ENCODE results near the gene NOS2. TPM values are rescaled to one million over a fixed set of nuclear protein-coding genes. Genes with fewer than 3 reads are reported as not detected.
A peak's percentile ranks its signal among the peaks of the same experiment; 100 is the strongest.
"Not testable (repeated sequence)": the region's sequence is repeated elsewhere in the genome, so short reads cannot be mapped to it uniquely, and the experiment has no call there.

NOS2 gene
- total RNA-seq, 1 experiment from 2014 or later = 0.67 TPM

DNA sequence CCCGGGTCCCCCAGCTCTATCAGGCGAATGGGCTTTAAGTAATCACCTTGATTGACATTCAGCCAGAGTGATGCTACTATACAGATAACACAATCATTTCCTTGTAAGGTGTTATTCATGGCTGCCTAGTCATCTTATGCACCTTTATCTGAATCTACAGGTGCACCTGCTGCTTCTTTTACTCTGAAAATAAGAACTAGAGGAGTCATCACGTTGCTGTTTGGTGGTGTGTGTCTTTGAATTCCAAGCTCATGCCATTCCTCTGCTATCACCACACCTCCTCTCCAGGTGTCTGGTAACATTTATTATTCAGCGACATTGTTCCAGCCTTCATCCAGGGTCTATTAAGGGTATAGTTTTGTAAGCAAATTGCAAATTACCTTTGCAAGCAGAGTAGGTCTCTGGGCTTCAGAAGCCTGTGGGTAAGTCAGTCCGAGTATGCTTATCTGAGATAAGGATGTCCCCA lies 51.9 kb downstream of the NOS2 start:
- intact Hi-C loops (cut with micrococcal nuclease; ENCODE audit: unreplicated experiment) = no loop called here
- POLR2A ChIA-PET (ENCODE audit: low non-redundant PET) = no interaction called here
- no peaks in the 10 kb centered on the region for H3K36me3 ChIP-seq (ENCODE audit: insufficient read depth, low read length, poor library complexity, severe bottlenecking)
- H3K27ac ChIP-seq (ENCODE audit: low read depth, low read length, poor library complexity, severe bottlenecking) = no peak overlapping the region
- CTCF ChIA-PET = no interaction called here
- no peaks in the 10 kb centered on the region for H3K27me3 ChIP-seq (replicated peaks; ENCODE audit: insufficient read depth, low read depth, low read length, poor library complexity)
- no peak for DNase-seq (ENCODE audit: low spot score)
- TF ChIP-seq, protein P1, sequence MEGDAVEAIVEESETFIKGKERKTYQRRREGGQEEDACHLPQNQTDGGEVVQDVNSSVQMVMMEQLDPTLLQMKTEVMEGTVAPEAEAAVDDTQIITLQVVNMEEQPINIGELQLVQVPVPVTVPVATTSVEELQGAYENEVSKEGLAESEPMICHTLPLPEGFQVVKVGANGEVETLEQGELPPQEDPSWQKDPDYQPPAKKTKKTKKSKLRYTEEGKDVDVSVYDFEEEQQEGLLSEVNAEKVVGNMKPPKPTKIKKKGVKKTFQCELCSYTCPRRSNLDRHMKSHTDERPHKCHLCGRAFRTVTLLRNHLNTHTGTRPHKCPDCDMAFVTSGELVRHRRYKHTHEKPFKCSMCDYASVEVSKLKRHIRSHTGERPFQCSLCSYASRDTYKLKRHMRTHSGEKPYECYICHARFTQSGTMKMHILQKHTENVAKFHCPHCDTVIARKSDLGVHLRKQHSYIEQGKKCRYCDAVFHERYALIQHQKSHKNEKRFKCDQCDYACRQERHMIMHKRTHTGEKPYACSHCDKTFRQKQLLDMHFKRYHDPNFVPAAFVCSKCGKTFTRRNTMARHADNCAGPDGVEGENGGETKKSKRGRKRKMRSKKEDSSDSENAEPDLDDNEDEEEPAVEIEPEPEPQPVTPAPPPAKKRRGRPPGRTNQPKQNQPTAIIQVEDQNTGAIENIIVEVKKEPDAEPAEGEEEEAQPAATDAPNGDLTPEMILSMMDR (conservative IDR thresholded peaks at IDR 0.05; ENCODE audit: low read depth, low read length) = no peak; the same call in 1 of the 2 replicates
- no peak for TF ChIP-seq EZH2 (IDR thresholded peaks at IDR 0.05; ENCODE audit: borderline replicate concordance, low read depth, low read length, poor library complexity, severe bottlenecking)
- BruUV-seq (replicated peaks) = no TSS peak
- no peak overlapping the region for H3K4me3 ChIP-seq (ENCODE audit: low read depth, low read length, poor library complexity, severe bottlenecking)
- no peaks in the 10 kb centered on the region for H3K4me1 ChIP-seq (ENCODE audit: insufficient read depth, low read length, poor library complexity, severe bottlenecking)
- no peaks in the 10 kb centered on the region for H3K9me3 ChIP-seq (ENCODE audit: low read depth, low read length, poor library complexity, severe bottlenecking)

DNA sequence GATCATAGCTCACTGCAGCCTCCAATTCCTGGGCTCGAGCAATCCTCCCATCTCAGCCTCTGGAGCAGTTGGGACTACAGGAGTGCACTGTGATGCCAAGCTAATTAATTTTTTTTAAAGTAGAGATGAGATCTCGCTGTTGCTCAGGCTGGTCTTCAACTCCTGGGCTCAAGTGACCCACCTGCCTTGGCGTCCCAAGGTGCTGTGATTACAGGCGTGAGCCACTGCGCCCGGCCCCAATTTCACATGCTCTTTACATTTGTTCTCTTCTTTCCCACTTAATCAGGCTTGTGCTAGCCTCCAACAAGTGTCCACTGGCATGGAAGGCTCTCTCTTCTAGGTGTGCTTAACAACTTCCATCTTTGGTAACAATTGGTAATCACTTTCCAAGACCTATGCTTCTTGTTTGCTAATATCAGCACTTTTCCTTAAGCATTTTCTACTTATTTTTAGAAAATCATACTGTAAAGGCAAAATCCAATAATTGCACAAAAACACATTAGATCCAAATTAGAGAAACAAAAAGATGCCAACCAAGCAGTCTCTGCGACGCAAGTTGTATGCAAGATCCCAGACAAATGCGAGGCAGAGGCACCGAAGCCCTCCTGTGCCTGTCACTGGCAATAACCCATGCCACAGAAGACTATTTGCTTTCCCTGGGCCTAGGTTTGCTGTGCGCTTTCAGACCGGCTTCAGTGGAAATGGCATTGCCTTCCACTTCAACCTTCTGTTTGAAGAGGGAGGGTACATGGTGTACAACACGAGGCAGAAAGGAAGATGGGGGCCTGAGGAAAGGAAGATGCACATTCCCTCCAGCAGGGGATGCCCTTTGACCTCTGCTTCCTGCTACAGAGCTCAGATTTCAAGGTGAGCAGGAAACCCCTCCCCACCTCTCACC lies 52.6 kb downstream of the NOS2 start:
- Histone ChIP-seq H3K9me3 (ENCODE audit: low read depth, low read length, poor library complexity, severe bottlenecking) (no peaks in the 10 kb centered on the region), H3K4me1 (ENCODE audit: insufficient read depth, low read length, poor library complexity, severe bottlenecking) (no peaks in the 10 kb centered on the region), H3K27me3 (replicated peaks; ENCODE audit: insufficient read depth, low read depth, low read length, poor library complexity) (no peaks in the 10 kb centered on the region), H3K27ac (ENCODE audit: low read depth, low read length, poor library complexity, severe bottlenecking) (no peak overlapping the region), H3K4me3 (ENCODE audit: low read depth, low read length, poor library complexity, severe bottlenecking) (no peak overlapping the region), H3K36me3 (ENCODE audit: insufficient read depth, low read length, poor library complexity, severe bottlenecking) (no peaks in the 10 kb centered on the region)
- intact Hi-C loops (cut with micrococcal nuclease; ENCODE audit: unreplicated experiment) = no loop called here
- peak; percentile 10 for DNase-seq (ENCODE audit: low spot score)
- ChIA-PET CTCF (no interaction called here), POLR2A (ENCODE audit: low non-redundant PET) (no interaction called here)
- TF ChIP-seq, protein P1 (conservative IDR thresholded peaks at IDR 0.05; ENCODE audit: low read depth, low read length) = peak; percentile 36; the same call in 1 of the 2 replicates
- no peak for TF ChIP-seq EZH2 (IDR thresholded peaks at IDR 0.05; ENCODE audit: borderline replicate concordance, low read depth, low read length, poor library complexity, severe bottlenecking)
- no TSS peak for BruUV-seq (replicated peaks)

DNA sequence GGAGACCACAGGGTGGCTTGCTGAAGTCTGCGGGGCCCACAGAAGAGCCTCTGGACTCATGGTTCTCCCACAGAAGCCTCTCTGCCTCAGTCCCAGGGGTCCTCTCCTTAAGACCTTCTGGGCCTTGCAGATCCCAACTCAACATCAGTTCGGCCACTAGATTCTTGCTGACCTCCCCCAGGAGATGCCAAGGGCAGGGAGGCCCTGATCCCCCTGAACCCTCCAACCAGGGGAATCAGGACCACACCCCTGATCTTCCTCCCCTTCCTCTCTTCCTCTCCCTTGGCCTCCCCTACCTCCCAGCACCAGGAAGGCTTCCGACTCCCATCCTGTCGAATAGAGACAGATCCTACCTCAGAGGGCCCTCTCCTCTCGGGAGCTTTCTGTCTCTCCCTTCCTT lies 53.4 kb downstream of the NOS2 start:
- ChIA-PET CTCF (no interaction called here), POLR2A (ENCODE audit: low non-redundant PET) (no interaction called here)
- H3K9me3 ChIP-seq (ENCODE audit: low read depth, low read length, poor library complexity, severe bottlenecking) = no peaks in the 10 kb centered on the region
- TF ChIP-seq EZH2 (IDR thresholded peaks at IDR 0.05; ENCODE audit: borderline replicate concordance, low read depth, low read length, poor library complexity, severe bottlenecking) = no peak
- TF ChIP-seq, protein P1 (conservative IDR thresholded peaks at IDR 0.05; ENCODE audit: low read depth, low read length) = no peak
- H3K4me1 ChIP-seq (ENCODE audit: insufficient read depth, low read length, poor library complexity, severe bottlenecking) = no peaks in the 10 kb centered on the region
- BruUV-seq (replicated peaks) = no TSS peak
- DNase-seq (ENCODE audit: low spot score) = no peak
- H3K4me3 ChIP-seq (ENCODE audit: low read depth, low read length, poor library complexity, severe bottlenecking) = no peak overlapping the region
- intact Hi-C loops (cut with micrococcal nuclease; ENCODE audit: unreplicated experiment) = no loop called here
- H3K27ac ChIP-seq (ENCODE audit: low read depth, low read length, poor library complexity, severe bottlenecking) = no peak overlapping the region
- no peaks in the 10 kb centered on the region for H3K36me3 ChIP-seq (ENCODE audit: insufficient read depth, low read length, poor library complexity, severe bottlenecking)
- H3K27me3 ChIP-seq (replicated peaks; ENCODE audit: insufficient read depth, low read depth, low read length, poor library complexity) = no peaks in the 10 kb centered on the region

DNA sequence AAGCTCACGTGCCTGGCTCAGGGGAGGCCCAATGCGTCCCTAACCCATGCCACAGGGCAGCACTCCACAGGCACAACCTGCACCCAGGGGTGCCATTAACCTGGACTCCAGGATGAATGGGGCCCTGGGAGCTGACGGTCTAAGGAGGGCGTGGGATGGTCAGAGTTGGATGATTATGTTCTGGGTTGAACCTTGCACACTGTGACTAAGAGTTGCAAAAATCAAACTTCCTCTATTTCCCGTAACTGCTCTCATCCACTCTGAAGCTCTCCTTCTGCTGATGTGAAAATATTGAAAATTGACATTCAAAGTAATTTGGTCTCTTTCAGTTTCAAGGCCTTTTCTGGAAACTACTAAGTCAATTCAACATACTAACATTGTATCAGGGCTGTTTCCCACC lies 54.0 kb downstream of the NOS2 start:
- BruUV-seq (replicated peaks); H3K27me3 ChIP-seq (replicated peaks; ENCODE audit: insufficient read depth, low read depth, low read length, poor library complexity); POLR2A ChIA-PET (ENCODE audit: low non-redundant PET); CTCF ChIA-PET; H3K4me3 ChIP-seq (ENCODE audit: low read depth, low read length, poor library complexity, severe bottlenecking); H3K9me3 ChIP-seq (ENCODE audit: low read depth, low read length, poor library complexity, severe bottlenecking); H3K36me3 ChIP-seq (ENCODE audit: insufficient read depth, low read length, poor library complexity, severe bottlenecking); H3K4me1 ChIP-seq (ENCODE audit: insufficient read depth, low read length, poor library complexity, severe bottlenecking); H3K27ac ChIP-seq (ENCODE audit: low read depth, low read length, poor library complexity, severe bottlenecking); intact Hi-C loops (cut with micrococcal nuclease; ENCODE audit: unreplicated experiment); DNase-seq (ENCODE audit: low spot score): not testable (repeated sequence)

DNA sequence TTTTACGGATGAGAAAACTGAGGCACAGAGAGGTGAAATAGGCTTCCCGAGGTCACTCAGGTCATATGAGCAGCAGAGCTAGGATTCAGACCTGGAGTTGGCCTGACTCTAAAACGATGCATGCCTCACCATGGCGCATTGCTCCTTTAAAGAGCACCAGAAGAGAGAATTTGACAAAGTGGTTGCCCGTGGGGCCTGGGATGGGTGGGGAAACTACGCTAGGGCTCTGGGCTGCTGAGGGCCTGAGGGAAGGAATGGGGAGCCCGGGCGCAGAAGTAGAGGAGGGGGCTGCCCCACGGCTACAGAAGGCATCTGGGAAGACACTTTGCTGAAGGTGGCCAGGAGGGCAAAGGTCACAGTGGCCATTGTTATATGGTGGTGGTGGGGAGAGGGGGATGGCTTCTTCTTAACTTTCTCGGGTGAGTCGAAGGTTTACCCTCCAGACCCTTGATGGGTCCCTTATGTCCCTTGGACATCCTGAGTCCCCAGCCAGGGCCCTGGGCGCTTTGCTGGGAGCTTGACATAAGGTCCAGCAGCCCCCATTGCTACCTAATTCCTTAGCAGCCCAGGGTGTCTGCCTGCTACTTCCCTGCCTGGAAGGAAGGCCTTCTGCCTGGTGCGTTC lies 55.0 kb downstream of the NOS2 start:
- H3K27me3 ChIP-seq (replicated peaks; ENCODE audit: insufficient read depth, low read depth, low read length, poor library complexity); CTCF ChIA-PET; H3K4me3 ChIP-seq (ENCODE audit: low read depth, low read length, poor library complexity, severe bottlenecking); H3K4me1 ChIP-seq (ENCODE audit: insufficient read depth, low read length, poor library complexity, severe bottlenecking); intact Hi-C loops (cut with micrococcal nuclease; ENCODE audit: unreplicated experiment); H3K9me3 ChIP-seq (ENCODE audit: low read depth, low read length, poor library complexity, severe bottlenecking); POLR2A ChIA-PET (ENCODE audit: low non-redundant PET); H3K27ac ChIP-seq (ENCODE audit: low read depth, low read length, poor library complexity, severe bottlenecking); DNase-seq (ENCODE audit: low spot score); H3K36me3 ChIP-seq (ENCODE audit: insufficient read depth, low read length, poor library complexity, severe bottlenecking); BruUV-seq (replicated peaks): not testable (repeated sequence)

All from A673 (cell line).